HG03066 (cell line): Measurements from ENCODE around the gene ZNG1A.
A peak's percentile ranks its signal among the peaks of the same experiment; 100 is the strongest.
"Not testable (repeated sequence)": the region's sequence is repeated elsewhere in the genome, so short reads cannot be mapped to it uniquely, and the experiment has no call there.

Experiments
- ATAC-seq: cut with Tn5 transposase; IDR thresholded peaks from one replicate; pipeline ENCODE4 v1.9.1; 2021; ENCODE audit warnings: low read depth; ENCODE audit not compliant: unreplicated experiment

Gene ZNG1A

GRCh38 chr9:178970-179383 lies at the start of gene ZNG1A:
ZNG1A (minus strand) TSS chr9:179056; CDS start chr9:178969, 87 bp downstream.
- ATAC-seq, result not testable (repeated sequence)

GRCh38 chr9:227860-228259 lies 49.0 kb upstream of the ZNG1A start:
- no peak for ATAC-seq

- no peak for ATAC-seq
These were observed 46.0 kb upstream of the ZNG1A start for GRCh38 chr9:224582-225520.

- ATAC-seq, result no peak
These were observed 45.2 kb upstream of the ZNG1A start for GRCh38 chr9:224026-224425.

GRCh38 chr9:223152-223551 lies 44.3 kb upstream of the ZNG1A start:
- no peak for ATAC-seq

GRCh38 chr9:221989-222776 lies 43.3 kb upstream of the ZNG1A start:
- ATAC-seq, result no peak

GRCh38 chr9:219670-220365 lies 41.0 kb upstream of the ZNG1A start:
- no peak for ATAC-seq

- ATAC-seq, result not testable (repeated sequence)
These were observed 40.2 kb upstream of the ZNG1A start for GRCh38 chr9:219036-219435.

- ATAC-seq, result no peak
These were observed 39.1 kb upstream of the ZNG1A start for GRCh38 chr9:217950-218349.

GRCh38 chr9:216866-217265 lies 38.0 kb upstream of the ZNG1A start:
- ATAC-seq, result no peak

- ATAC-seq, result no peak
These were observed 36.8 kb upstream of the ZNG1A start for GRCh38 chr9:215631-216155.

GRCh38 chr9:214648-215493 lies 36.0 kb upstream of the ZNG1A start, which contains the start of gene DOCK8:
DOCK8 (plus strand) TSS chr9:214865; CDS start chr9:214977, 112 bp downstream.
- ATAC-seq, result peak; percentile 81

GRCh38 chr9:214351-214647 lies 35.4 kb upstream of the ZNG1A start:
- ATAC-seq, result no peak

GRCh38 chr9:213901-214300 lies 35.0 kb upstream of the ZNG1A start:
- ATAC-seq, result not testable (repeated sequence)

GRCh38 chr9:212297-212696 lies 33.4 kb upstream of the ZNG1A start:
- no peak for ATAC-seq

GRCh38 chr9:211557-211956 lies 32.7 kb upstream of the ZNG1A start:
- no peak for ATAC-seq

- no peak for ATAC-seq
These were observed 32.2 kb upstream of the ZNG1A start for GRCh38 chr9:211036-211435.

- no peak for ATAC-seq
These were observed 30.4 kb upstream of the ZNG1A start for GRCh38 chr9:209143-209758.

- ATAC-seq, result no peak
These were observed 27.6 kb upstream of the ZNG1A start for GRCh38 chr9:206481-206880.
